B cell (primary cell): Measurements from ENCODE around the gene HES7. TPM values are rescaled to one million over a fixed set of nuclear protein-coding genes. Genes with fewer than 3 reads are reported as not detected.
A peak's percentile ranks its signal among the peaks of the same experiment; 100 is the strongest.

Experiments
- ATAC-seq: fragments of 200-7000 bp; cut with Tn5 transposase; one replicate; pipeline ENCODE4 v1.10.0; 2021; ENCODE audit warnings: low read depth, mild to moderate bottlenecking, moderate number of reproducible peaks, moderate library complexity
- CTCF ChIA-PET: fragments of 350-600 bp; sonication (Branson Sonifier 250); formaldehyde crosslinking; loops from one replicate; lab custom pipeline; 2021; ENCODE audit warnings: antibody characterized with exemption, inconsistent platforms; lab: Charles Lee
- POLR2A ChIA-PET: fragments of 350-600 bp; sonication (Branson Sonifier 250); formaldehyde crosslinking; loops from one replicate; lab custom pipeline; 2021; ENCODE audit warnings: antibody characterized with exemption; lab: Charles Lee
- DNase-seq: peaks from one replicate; pipeline ENCODE4 v3.0.0; 2013
- H2AFZ ChIP-seq: 2 replicates; pipeline ENCODE4 v1.6.1; 2012; ENCODE audit warnings: mild to moderate bottlenecking, low read depth, low read length; ENCODE audit not compliant: insufficient read depth, poor library complexity, severe bottlenecking
- H3K27ac ChIP-seq, 2 donors: 1 replicate in 1 of 2; 2 replicates in 1 of 2; pipeline ENCODE4 v1.5.1; 2012 to 2013; ENCODE audit warnings: low read length in 2 of 2, mild to moderate bottlenecking in 2 of 2, moderate library complexity in 1 of 2
- H3K27me3 ChIP-seq, 4 experiments: fragments of 200-600 bp in 1 of 4; sonication (generic) in 1 of 4; replicated peaks in 1 of 4; 1 replicate in 2 of 4; 2 replicates in 2 of 4; pipeline versions ENCODE4 v1.6.1 to v1.7.0; 2013 to 2016; ENCODE audit warnings: low read length in 3 of 4, mild to moderate bottlenecking in 2 of 4, mixed read lengths in 1 of 4, moderate library complexity in 1 of 4; ENCODE audit not compliant: insufficient read depth in 4 of 4, control insufficient read depth in 3 of 4; ENCODE audit errors: control extremely low read depth in 1 of 4
- H3K36me3 ChIP-seq, 2 experiments: replicated peaks in 1 of 2; 1 replicate in 1 of 2; 2 replicates in 1 of 2; pipeline versions ENCODE4 v1.6.1 to v1.7.1; 2013; ENCODE audit warnings: low read length in 1 of 2; ENCODE audit not compliant: insufficient read depth in 2 of 2, control insufficient read depth in 1 of 2; ENCODE audit errors: control extremely low read depth in 1 of 2, extremely low read depth in 1 of 2
- H3K4me1 ChIP-seq, 2 donors: fragments of 200-600 bp in 1 of 2; sonication (generic) in 1 of 2; 1 replicate in 1 of 2; 2 replicates in 1 of 2; pipeline versions ENCODE4 v1.5.1 to v1.6.1; 2013 to 2017; ENCODE audit warnings: low read length in 2 of 2; ENCODE audit not compliant: control insufficient read depth in 2 of 2, insufficient read depth in 2 of 2
- H3K4me2 ChIP-seq: replicated peaks from 2 replicates; pipeline ENCODE3; 2012; ENCODE audit warnings: mild to moderate bottlenecking, low read depth, low read length; ENCODE audit not compliant: poor library complexity, severe bottlenecking
- H3K4me3 ChIP-seq, 5 experiments: fragments of 200-600 bp in 1 of 5; sonication (generic) in 1 of 5; 1 replicate in 3 of 5; 2 replicates in 2 of 5; pipeline versions ENCODE4 v1.5.1 to v1.7.0; 2011 to 2016; ENCODE audit warnings: low read length in 4 of 5, mild to moderate bottlenecking in 4 of 5, low read depth in 2 of 5, control low read depth in 1 of 5, moderate library complexity in 1 of 5; ENCODE audit not compliant: insufficient read depth in 1 of 5; ENCODE audit errors: control extremely low read depth in 1 of 5, extremely low read depth in 1 of 5
- H3K79me2 ChIP-seq: fragments of 200-600 bp; sonication (generic); one replicate; pipeline ENCODE4 v1.6.0; 2016; ENCODE audit warnings: low read length; ENCODE audit not compliant: control insufficient read depth, insufficient read depth
- H3K9ac ChIP-seq: fragments of 200-600 bp; sonication (generic); 2 replicates; pipeline ENCODE4 v1.6.1; 2017; ENCODE audit warnings: mild to moderate bottlenecking, low read length, moderate library complexity
- H3K9me3 ChIP-seq, 3 donors: one replicate each; pipeline versions ENCODE4 v1.6.1 to v1.7.1; 2013; ENCODE audit warnings: low read length in 2 of 3; ENCODE audit not compliant: control insufficient read depth in 2 of 3, insufficient read depth in 1 of 3; ENCODE audit errors: control extremely low read depth in 1 of 3
- H4K20me1 ChIP-seq: 2 replicates; pipeline ENCODE4 v1.6.0; 2012; ENCODE audit warnings: mild to moderate bottlenecking, low read length; ENCODE audit not compliant: insufficient read depth, control insufficient read depth, poor library complexity, severe bottlenecking
- H3K27ac Mint-ChIP-seq: one replicate; pipeline ENCODE4 v1.8.0; 2021; ENCODE audit warnings: mixed read lengths
- H3K27me3 Mint-ChIP-seq: one replicate; pipeline ENCODE4 v1.8.0; 2021; ENCODE audit warnings: mixed read lengths
- H3K4me1 Mint-ChIP-seq: one replicate; pipeline ENCODE4 v1.8.0; 2021; ENCODE audit warnings: mixed read lengths
- H3K4me3 Mint-ChIP-seq: one replicate; pipeline ENCODE4 v1.8.0; 2021; ENCODE audit warnings: mixed read lengths
- H3K9me3 Mint-ChIP-seq: one replicate; pipeline ENCODE4 v1.8.0; 2022; ENCODE audit warnings: mixed read lengths; ENCODE audit not compliant: insufficient read depth
- EZH2 ChIP-seq: IDR thresholded peaks from 2 replicates; pipeline ENCODE4 v1.6.1; 2012; ENCODE audit warnings: borderline replicate concordance, low read depth, mild to moderate bottlenecking, moderate library complexity, low read length; ENCODE audit not compliant: insufficient read depth, poor library complexity, severe bottlenecking
- WGBS: methylation state at CpG from one replicate; pipeline ENCODE4 v1.1.5; 2013; ENCODE audit warnings: missing lambda C conversion rate; ENCODE audit not compliant: insufficient coverage; 5-methylcytosine and 5-hydroxymethylcytosine counted together
- intact Hi-C: fragments of 100-400 bp; cut with micrococcal nuclease; formaldehyde crosslinking; loops from one replicate; pipeline ENCODE4 v1.10.0; 2022
- polyA plus RNA-seq: library from polyadenylated mRNA; depleted of rRNA; stranded (reverse); fragments of >200 nt; gene quantifications from 2 replicates; pipeline ENCODE4 v1.2.3, GENCODE V29; 2012
- total RNA-seq, 2 donors: library from RNA; stranded (reverse); fragments of 120-200 nt in 1 of 2; gene quantifications; 1 replicate in 1 of 2; 2 replicates in 1 of 2; pipeline versions ENCODE4 v1.2.3 to v1.2.4, GENCODE V29; 2013 to 2022
- TF ChIP-seq, protein P1 (sequence below): fragments of 200-600 bp; IDR thresholded peaks from one replicate; pipeline ENCODE4 v1.8.0; 2022; ENCODE audit warnings: antibody characterized with exemption, mild to moderate bottlenecking

The HES7 gene
- total and polyA plus RNA-seq, 2 donors (not counting 1 experiment from before 2014, with no cell fraction given), result 0.34 TPM; not detected in 1

DNA sequence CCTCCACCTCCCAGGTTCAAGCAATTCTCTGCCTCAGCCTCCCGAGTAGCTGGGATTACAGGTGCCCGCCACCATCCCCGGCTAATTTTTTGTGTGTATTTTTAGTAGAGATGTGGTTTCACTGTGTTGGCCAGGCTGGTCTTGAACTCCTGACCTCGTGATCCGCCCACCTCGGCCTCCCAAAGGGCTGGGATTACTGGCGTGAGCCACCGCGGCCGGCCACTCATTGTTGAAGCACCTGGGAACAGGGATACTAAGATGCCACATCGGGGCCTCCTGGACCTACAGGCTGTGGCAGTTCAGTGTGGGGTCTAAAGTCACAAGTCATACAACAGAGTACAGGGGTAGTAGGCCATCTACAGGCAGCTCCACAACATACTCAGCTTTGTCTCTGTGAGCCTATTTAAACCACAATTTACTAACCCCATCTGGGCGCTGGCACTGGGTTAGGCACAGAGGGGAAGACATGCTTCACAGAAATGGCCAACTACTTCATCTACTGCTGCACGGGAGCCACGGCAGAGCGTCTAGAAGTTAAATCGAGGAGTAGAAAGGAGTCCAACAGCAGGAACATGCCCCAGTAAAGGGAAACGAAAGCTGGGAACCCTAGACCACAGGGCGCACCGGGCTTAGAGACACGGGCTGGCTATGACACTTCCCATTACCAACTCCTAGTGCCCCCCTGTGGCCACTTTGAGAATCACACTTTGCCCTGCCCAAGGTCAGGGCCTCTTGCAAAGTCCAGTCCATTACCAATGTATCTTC, 34.5 kb upstream of the HES7 start:
- Histone ChIP-seq H3K9me3 (no peaks in the 10 kb centered on the region), H2AFZ (no peak overlapping the region), H3K4me2 (peak overlapping the region; percentile 51), H3K4me1 (peaks cover 51 to 78% of the 10 kb centered on the region in 2 donors), H3K79me2 (peaks cover 43% of the 10 kb centered on the region), H3K4me3 (no peak overlapping the region), H4K20me1 (peaks cover 25% of the 10 kb centered on the region), H3K36me3 (peaks cover 0 to 26% of the 10 kb centered on the region in 2 experiments), H3K27ac (peak overlapping the region; percentile 68 to 82), H3K27me3 (no peaks in the 10 kb centered on the region), H3K9ac (no peak overlapping the region)
- TF ChIP-seq, protein P1, sequence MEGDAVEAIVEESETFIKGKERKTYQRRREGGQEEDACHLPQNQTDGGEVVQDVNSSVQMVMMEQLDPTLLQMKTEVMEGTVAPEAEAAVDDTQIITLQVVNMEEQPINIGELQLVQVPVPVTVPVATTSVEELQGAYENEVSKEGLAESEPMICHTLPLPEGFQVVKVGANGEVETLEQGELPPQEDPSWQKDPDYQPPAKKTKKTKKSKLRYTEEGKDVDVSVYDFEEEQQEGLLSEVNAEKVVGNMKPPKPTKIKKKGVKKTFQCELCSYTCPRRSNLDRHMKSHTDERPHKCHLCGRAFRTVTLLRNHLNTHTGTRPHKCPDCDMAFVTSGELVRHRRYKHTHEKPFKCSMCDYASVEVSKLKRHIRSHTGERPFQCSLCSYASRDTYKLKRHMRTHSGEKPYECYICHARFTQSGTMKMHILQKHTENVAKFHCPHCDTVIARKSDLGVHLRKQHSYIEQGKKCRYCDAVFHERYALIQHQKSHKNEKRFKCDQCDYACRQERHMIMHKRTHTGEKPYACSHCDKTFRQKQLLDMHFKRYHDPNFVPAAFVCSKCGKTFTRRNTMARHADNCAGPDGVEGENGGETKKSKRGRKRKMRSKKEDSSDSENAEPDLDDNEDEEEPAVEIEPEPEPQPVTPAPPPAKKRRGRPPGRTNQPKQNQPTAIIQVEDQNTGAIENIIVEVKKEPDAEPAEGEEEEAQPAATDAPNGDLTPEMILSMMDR, result peak; percentile 83
- no peak for TF ChIP-seq EZH2
- WGBS, result 66% methylated on average over 13 of the region's 20 CpGs
- peak; percentile 93 for DNase-seq
- CTCF ChIA-PET, result interaction anchor here (0.6 to 7.7 kb wide), 23 partner anchors 9 to 877 kb away, joined by 3 to 86 read pairs (median 7); partner anchors contain the start of genes ALOXE3, CTC1, RANGRF and SLC25A35
- POLR2A ChIA-PET, result interaction anchor here (0.7 to 2.1 kb wide), 10 partner anchors 11 to 472 kb away, joined by 3 to 10 read pairs (median 4); no protein-coding TSS in a partner anchor
- peak overlapping the region; percentile 94 for H3K27ac Mint-ChIP-seq
- peaks cover 41% of the 10 kb centered on the region for H3K4me1 Mint-ChIP-seq
- H3K4me3 Mint-ChIP-seq, result peak overlapping the region; percentile 72
- no peaks in the 10 kb centered on the region for H3K9me3 Mint-ChIP-seq
- intact Hi-C loops, result loop anchor here (2.0 kb wide), 1 partner anchor 78 kb away; no protein-coding TSS in a partner anchor
- no peaks in the 10 kb centered on the region for H3K27me3 Mint-ChIP-seq
- ATAC-seq, result peak; percentile 14
